ENCODE measurements around the gene FBXO24. TPM values are rescaled to one million over a fixed set of nuclear protein-coding genes. Genes with fewer than 3 reads are reported as not detected.
A peak's percentile ranks its signal among the peaks of the same experiment; 100 is the strongest.

Gene FBXO24
- total and polyA plus RNA-seq, 9 of the 15 experiments (the other 6 are each of a cell fraction or from before 2014, with no cell fraction given), result 0.17 to 0.95 (median 0.50) TPM

GRCh38 chr7:100626055-100626454, 39.9 kb downstream of the FBXO24 start:
- DNase-seq (ENCODE audit: extremely low read depth in 1 of 4, low spot score in 3 of 4) (peak in 1 of 4 experiments; percentile 13), FAIRE-seq (no peak), ATAC-seq (no peak)
- peaks cover 15 to 41% of the 10 kb centered on the region in 2 experiments for H3K4me1 ChIP-seq (replicated peaks in 1 of 2; ENCODE audit: control insufficient read depth in 2 of 2, insufficient read depth in 2 of 2, low read length in 2 of 2)
- H3K9me1 ChIP-seq (ENCODE audit: control insufficient read depth, insufficient read depth, low read length), result no peaks in the 10 kb centered on the region
- no peak overlapping the region for H3K4me3 ChIP-seq
- H4K20me1 ChIP-seq (replicated peaks; ENCODE audit: control insufficient read depth, insufficient read depth, low read length), result peaks cover 6% of the 10 kb centered on the region
- no peak overlapping the region for H2AFZ ChIP-seq (ENCODE audit: low read depth, low read length)
- 13% methylated on average over 3 of the region's 3 CpGs for WGBS (ENCODE audit: insufficient coverage, low coverage, missing lambda C conversion rate)
- H3K9ac ChIP-seq (ENCODE audit: insufficient read depth in 1 of 2, low read depth in 2 of 2, low read length in 2 of 2), result no peak overlapping the region; a peak in 1 of 4 replicates
- no peaks in the 10 kb centered on the region for H3K27me3 ChIP-seq (ENCODE audit: control insufficient read depth in 2 of 2, insufficient read depth in 2 of 2, low read length in 2 of 2)
- H3K79me2 ChIP-seq (ENCODE audit: control insufficient read depth, insufficient read depth, low read length), result peaks cover 10% of the 10 kb centered on the region; the same call in 2 of the 3 replicates
- no peaks in the 10 kb centered on the region for H3K9me3 ChIP-seq (replicated peaks; ENCODE audit: control insufficient read depth, insufficient read depth, low read depth, low read length)
- intact Hi-C loops (cut with micrococcal nuclease) (loop anchor here (5.0 kb wide), 1 partner anchor 46 kb away; the partner anchor contains the start of gene GNB2), in situ Hi-C loops (cut with MboI) (no loop called here)
- H3K27ac ChIP-seq (ENCODE audit: extremely low read depth, low read depth, low read length), result no peak overlapping the region; the same call in 2 of the 3 replicates
- peaks cover 64% of the 10 kb centered on the region for H3K36me3 ChIP-seq (ENCODE audit: control insufficient read depth, insufficient read depth, low read length)
- BruUV-seq (replicated peaks), result TSS peak; percentile 29
- peak overlapping the region; percentile 35; the same call in 1 of the 2 replicates for H3K4me2 ChIP-seq (ENCODE audit: insufficient read depth, low read length)
- ChIA-PET POLR2A (interaction anchor here (0.7 to 7.0 kb wide), 5 partner anchors 8 to 1290 kb away, joined by 3 to 54 read pairs (median 4); partner anchors contain the start of gene MOSPD3), CTCF (ENCODE audit: low intra/inter-chr PET ratio) (no interaction called here)
- TF ChIP-seq KLF13 (tag; IDR thresholded peaks at IDR 0.05; ENCODE audit: borderline replicate concordance, low read depth) (no peak), TBL1XR1 (IDR thresholded peaks at IDR 0.05; ENCODE audit: low read length in 2 of 2) (no peak), SIRT6 (IDR thresholded peaks at IDR 0.05; ENCODE audit: low read depth, low read length) (no peak), ATF3 (IDR thresholded peaks at IDR 0.05) (no peak), ATF3 (CRISPR knock-in tag; conservative IDR thresholded peaks at IDR 0.05) (no peak), THRB (CRISPR knock-in tag; conservative IDR thresholded peaks at IDR 0.05) (0 out of 2 replicates have a peak, but pooled peaks have one; percentile 8), FOXK2 (conservative IDR thresholded peaks at IDR 0.05 in 1 of 2, IDR thresholded peaks at IDR 0.05 in 1 of 2; ENCODE audit: low read depth in 2 of 2) (0 out of 4 replicates have a peak, but pooled peaks of 1 of the 2 experiments have one; percentile 12), ARID3B (CRISPR knock-in tag; IDR thresholded peaks at IDR 0.05; ENCODE audit: borderline replicate concordance) (no peak), RCOR1 (IDR thresholded peaks at IDR 0.05; ENCODE audit: borderline replicate concordance in 1 of 2, low read depth in 2 of 2, low read length in 2 of 2) (peak; percentile 26 to 66), ADNP (tag; IDR thresholded peaks at IDR 0.05) (peak; percentile 63; the same call in 1 of the 2 replicates), ESRRA (IDR thresholded peaks at IDR 0.05; ENCODE audit: borderline replicate concordance, low read depth) (0 out of 2 replicates have a peak, but pooled peaks have one; percentile 11), ELF4 (CRISPR knock-in tag; IDR thresholded peaks at IDR 0.05) (no peak), NEUROD1 (IDR thresholded peaks at IDR 0.05; ENCODE audit: borderline replicate concordance, low read depth, low read length, partially characterized antibody) (no peak), TCFL5 (CRISPR knock-in tag; conservative IDR thresholded peaks at IDR 0.05) (no peak), PHF21A (IDR thresholded peaks at IDR 0.05; ENCODE audit: borderline replicate concordance, low read depth) (0 out of 2 replicates have a peak, but pooled peaks have one; percentile 42), NONO (IDR thresholded peaks at IDR 0.05; ENCODE audit: low read depth in 2 of 2, low read length in 1 of 2) (no peak), SIN3A (IDR thresholded peaks at IDR 0.05; ENCODE audit: borderline replicate concordance in 2 of 2, control insufficient read depth in 1 of 2, low read depth in 2 of 2, low read length in 2 of 2) (peak in 1 of 2 experiments; percentile 63; a peak in 1 of 4 replicates), ZNF347 (CRISPR knock-in tag; IDR thresholded peaks at IDR 0.05; ENCODE audit: low read depth) (no peak)
